Measurements from ENCODE around the gene ZNF780B. TPM values are rescaled to one million over a fixed set of nuclear protein-coding genes. Genes with fewer than 3 reads are reported as not detected.

Gene ZNF780B
- total and polyA plus RNA-seq, 11 donors, result 4.7 to 35.2 (median 17.3) TPM

DNA sequence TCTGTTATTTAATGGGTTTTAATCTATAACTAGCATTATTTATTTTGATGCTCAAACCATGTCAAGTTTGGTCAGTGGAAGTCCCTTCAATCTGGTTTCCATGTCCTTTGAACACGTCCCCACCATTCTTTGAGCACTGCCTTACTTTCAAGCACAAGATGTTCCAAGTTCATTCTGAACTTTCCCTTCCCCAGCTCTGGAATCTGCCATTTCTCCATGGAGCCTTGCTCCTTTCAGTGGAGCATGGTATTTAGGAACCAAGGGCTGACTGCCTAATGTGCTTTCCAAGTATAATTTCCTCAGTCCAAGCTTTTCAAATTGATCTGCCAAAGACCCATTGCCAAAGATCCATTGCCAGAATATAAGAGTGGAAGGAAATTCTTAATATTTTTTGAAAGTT, 60.2 kb downstream of the ZNF780B start:
- 70 to 86% (median 78%) methylated on average over 1 of the region's 1 CpG for WGBS, 4 donors
- Histone ChIP-seq H3K27me3 (no peaks in the 10 kb centered on the region), H3K9me3 (peaks cover 0 to 12% (median 2%) of the 10 kb centered on the region in 12 donors), H3K4me3 (peak overlapping the region in 9 of 12 donors; percentile 73 to 84 (median 79)), H3K27ac (peak overlapping the region in 1 of 12 donors; percentile 91), H3K4me1 (peaks cover 0 to 22% (median 15%) of the 10 kb centered on the region in 12 donors), H3K36me3 (peaks cover 0 to 23% (median 0%) of the 10 kb centered on the region in 9 donors)
- no peak for DNase-seq
- TF ChIP-seq POLR2A (IDR thresholded peaks at IDR 0.05), result no peak
- TF ChIP-seq, protein P1, sequence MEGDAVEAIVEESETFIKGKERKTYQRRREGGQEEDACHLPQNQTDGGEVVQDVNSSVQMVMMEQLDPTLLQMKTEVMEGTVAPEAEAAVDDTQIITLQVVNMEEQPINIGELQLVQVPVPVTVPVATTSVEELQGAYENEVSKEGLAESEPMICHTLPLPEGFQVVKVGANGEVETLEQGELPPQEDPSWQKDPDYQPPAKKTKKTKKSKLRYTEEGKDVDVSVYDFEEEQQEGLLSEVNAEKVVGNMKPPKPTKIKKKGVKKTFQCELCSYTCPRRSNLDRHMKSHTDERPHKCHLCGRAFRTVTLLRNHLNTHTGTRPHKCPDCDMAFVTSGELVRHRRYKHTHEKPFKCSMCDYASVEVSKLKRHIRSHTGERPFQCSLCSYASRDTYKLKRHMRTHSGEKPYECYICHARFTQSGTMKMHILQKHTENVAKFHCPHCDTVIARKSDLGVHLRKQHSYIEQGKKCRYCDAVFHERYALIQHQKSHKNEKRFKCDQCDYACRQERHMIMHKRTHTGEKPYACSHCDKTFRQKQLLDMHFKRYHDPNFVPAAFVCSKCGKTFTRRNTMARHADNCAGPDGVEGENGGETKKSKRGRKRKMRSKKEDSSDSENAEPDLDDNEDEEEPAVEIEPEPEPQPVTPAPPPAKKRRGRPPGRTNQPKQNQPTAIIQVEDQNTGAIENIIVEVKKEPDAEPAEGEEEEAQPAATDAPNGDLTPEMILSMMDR (IDR thresholded peaks at IDR 0.05), result no peak
- intact Hi-C loops (cut with DNase I), result loop anchor here in 3 of 10 donors (2.0 to 5.0 kb wide), 2 partner anchors 25 to 62 kb away; partner anchors contain the start of genes PSMC4 (in 3 of the 3) and ZNF780B (in 1 of the 3)
- no peak for ATAC-seq

- H3K27me3 ChIP-seq, result no peaks in the 10 kb centered on the region
These were observed 61.7 kb downstream of the ZNF780B start for GRCh38 chr19:39994361-39994760.

GRCh38 chr19:39993605-39994004, 62.4 kb downstream of the ZNF780B start:
- H3K27me3 ChIP-seq, result no peaks in the 10 kb centered on the region
- peaks cover 0 to 22% (median 15%) of the 10 kb centered on the region in 12 donors for H3K4me1 ChIP-seq
- ATAC-seq (no peak), DNase-seq (no peak)
- WGBS, 4 donors, result 98 to 100% (median 99%) methylated on average over 1 of the region's 1 CpG
- H3K27ac ChIP-seq, result no peak overlapping the region
- no peak overlapping the region for H3K4me3 ChIP-seq
- H3K9me3 ChIP-seq, result peaks cover 0 to 12% (median 2%) of the 10 kb centered on the region in 12 donors
- no peak for TF ChIP-seq POLR2A (IDR thresholded peaks at IDR 0.05)
- TF ChIP-seq, protein P1 (IDR thresholded peaks at IDR 0.05), result no peak
- peaks cover 0 to 4% (median 0%) of the 10 kb centered on the region in 9 donors for H3K36me3 ChIP-seq
- intact Hi-C loops (cut with DNase I), result no loop called here

More at GRCh38 chr19:39994361-39994760, 61.7 kb downstream of the ZNF780B start:
- intact Hi-C loops (cut with DNase I), result no loop called here
- peaks cover 0 to 11% (median 0%) of the 10 kb centered on the region in 9 donors for H3K36me3 ChIP-seq
- H3K4me3 ChIP-seq, result no peak overlapping the region
- peaks cover 0 to 12% (median 2%) of the 10 kb centered on the region in 12 donors for H3K9me3 ChIP-seq
- ATAC-seq, result no peak
- TF ChIP-seq, protein P1 (IDR thresholded peaks at IDR 0.05), result no peak
- no peak for TF ChIP-seq POLR2A (IDR thresholded peaks at IDR 0.05)
- DNase-seq, result no peak
- no peak overlapping the region for H3K27ac ChIP-seq
- peaks cover 0 to 22% (median 15%) of the 10 kb centered on the region in 12 donors for H3K4me1 ChIP-seq

DNA sequence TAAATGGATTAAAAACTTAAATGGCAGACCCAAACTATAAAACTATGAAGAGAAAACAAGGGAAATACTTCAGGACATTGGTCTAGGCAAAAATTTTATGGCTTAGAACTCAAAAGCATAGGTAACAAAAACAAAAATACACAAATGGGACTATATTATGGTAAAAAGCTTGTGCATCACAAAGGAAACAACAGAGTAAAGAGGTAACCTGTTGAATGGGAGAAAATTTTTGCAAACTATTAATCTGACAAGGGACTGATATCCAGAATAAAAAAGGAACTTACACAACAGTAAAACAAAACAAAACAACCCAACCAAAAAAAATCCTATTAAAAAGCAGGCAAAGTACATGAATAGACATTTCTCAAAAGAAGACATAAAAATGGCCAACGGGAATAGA, 68.4 kb downstream of the ZNF780B start:
- Histone ChIP-seq H3K9me3 (peaks cover 0 to 53% (median 18%) of the 10 kb centered on the region in 12 donors), H3K27ac (no peak overlapping the region), H3K4me1 (peaks cover 0 to 6% (median 0%) of the 10 kb centered on the region in 12 donors), H3K27me3 (no peaks in the 10 kb centered on the region), H3K4me3 (no peak overlapping the region), H3K36me3 (peaks cover 0 to 12% (median 9%) of the 10 kb centered on the region in 9 donors)
- TF ChIP-seq POLR2A (IDR thresholded peaks at IDR 0.05), result no peak
- TF ChIP-seq, protein P1 (IDR thresholded peaks at IDR 0.05), result no peak
- intact Hi-C loops (cut with DNase I), result no loop called here
- DNase-seq (no peak), ATAC-seq (no peak)
- 88 to 100% (median 94%) methylated on average over 1 of the region's 1 CpG for WGBS, 4 donors

All from heart left ventricle (tissue), 16 donors.